Activated CD4-positive, alpha-beta T cell treated with anti-CD3 and anti-CD28 coated beads, Interleukin-2, amount 50 U/mL, for 24 hours (primary cell): Measurements from ENCODE around the gene LRG1.

ENCODE experiments used
- DNase-seq, 2 donors: peaks; one replicate each; pipeline ENCODE4 v3.0.0-alpha.2; 2020; ENCODE audit warnings: low read depth in 1 of 2, low spot score in 1 of 2

Gene LRG1

DNA sequence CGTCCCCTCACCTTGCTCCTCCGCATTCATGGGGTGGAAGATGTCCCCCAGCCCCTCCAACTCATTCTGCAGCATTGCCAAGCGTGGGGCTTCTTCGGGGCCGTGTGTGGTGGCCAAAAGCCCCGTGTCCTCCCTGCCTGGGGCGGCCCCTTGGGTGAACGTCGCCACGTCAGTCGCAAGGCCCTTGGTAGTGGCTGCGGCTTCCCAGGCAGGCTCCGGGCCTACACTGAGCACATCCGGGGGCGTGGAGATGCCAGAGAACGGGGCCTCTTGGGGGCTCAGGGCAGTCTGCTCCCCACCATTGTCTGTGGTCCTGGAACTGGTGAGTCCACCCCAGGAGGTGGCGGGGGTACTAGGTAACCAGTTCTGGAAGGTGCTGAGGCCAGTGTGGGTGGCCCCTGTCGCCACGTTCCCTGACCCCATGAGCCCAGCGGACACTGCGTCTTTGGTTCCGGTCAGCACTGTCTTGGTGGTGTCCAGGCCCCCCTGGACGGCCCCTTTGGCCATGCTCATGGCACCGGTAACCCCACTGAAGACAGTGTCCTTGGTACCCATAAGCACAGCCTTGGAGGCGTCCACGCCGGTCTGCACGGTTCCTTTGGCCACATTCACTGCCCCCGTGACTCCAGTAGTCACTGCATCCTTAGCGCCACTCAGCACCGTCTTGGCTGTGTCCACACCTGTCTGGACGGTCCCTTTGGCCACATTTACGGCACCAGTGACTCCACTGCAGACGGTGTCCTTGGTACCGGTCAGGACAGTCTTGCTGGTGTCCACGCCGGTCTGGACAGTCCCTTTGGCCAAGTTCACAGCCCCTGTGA lies 29.2 kb downstream of the LRG1 start:
- DNase-seq, result no peak

DNA sequence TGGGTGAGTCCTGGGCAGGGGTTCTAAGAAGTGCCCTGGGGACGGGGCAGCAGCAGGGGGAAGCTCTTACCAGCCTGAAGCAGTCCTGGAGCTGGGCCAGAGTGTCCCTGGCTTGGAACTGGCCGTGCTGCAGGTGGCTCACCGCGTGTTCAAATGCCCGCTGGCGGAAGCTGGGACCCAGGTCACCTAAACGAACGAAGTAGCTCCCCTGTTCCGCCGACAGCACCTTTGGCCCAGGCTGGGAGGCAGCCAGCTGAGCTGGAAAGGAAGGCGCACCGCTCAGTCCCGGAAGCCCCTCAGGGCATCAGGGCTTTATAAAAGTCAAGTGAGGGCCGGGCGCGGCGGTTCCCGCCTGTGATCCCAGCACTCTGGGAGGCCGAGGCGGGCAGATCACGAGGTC lies 31.1 kb downstream of the LRG1 start:
- DNase-seq, result no peak

DNA sequence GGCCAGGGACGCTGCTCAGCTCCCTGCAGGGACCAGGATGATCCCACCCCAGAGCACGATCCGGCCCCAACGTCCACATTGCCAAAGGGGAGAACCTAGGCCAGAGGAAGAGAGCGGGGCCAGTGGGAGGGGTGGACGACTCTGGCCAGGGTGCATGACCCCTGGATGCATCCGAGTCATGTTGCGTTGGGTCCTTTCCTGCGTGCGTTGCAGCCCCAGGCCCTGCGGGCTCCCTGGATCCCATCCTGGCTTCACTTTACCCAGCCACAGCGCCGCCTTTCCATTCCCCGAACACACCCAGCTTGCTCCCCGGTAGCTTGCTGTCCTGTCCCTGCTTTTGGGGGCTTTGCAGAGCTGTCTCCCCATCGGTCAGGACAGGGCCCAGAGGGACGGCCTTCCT lies 32.0 kb downstream of the LRG1 start:
- DNase-seq, result no peak

- no peak for DNase-seq
These were observed 32.7 kb downstream of the LRG1 start for GRCh38 chr19:4507150-4507452.

DNA sequence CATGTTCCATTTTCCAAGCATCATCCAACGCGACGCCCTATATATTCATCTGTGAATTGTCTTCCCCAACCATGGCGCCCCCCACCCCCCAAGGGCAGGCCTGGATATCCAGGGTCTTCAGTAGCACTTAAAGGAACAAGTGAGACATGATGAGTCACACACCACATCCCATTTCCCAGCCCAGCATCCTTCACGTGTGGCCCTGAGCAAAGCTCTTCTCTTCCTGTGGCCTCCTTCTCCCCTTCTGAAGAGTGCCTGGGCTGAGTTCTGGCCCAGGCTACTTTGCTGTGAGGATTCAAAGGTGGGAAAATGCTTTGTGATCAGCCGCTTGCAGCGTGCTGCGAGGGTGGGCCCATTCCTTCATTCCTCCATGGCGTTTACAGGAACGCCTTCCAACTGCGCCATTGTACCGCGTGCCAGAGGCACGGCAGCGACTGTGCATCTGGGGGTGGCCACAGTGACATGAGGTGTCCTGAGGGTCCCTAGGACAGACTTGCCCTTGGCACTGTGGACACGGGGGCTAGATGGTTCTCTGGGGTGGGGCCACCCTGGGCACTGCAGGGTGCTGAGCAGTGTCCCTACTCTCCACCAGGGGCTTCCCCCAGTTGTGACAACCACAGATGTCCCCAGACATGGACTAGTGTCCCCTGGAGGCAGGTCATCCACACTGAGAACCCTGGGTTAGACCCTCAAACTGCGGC lies 33.2 kb downstream of the LRG1 start:
- DNase-seq, result no peak

GRCh38 chr19:4505570-4506448 lies 34.0 kb downstream of the LRG1 start:
- DNase-seq, result no peak

DNA sequence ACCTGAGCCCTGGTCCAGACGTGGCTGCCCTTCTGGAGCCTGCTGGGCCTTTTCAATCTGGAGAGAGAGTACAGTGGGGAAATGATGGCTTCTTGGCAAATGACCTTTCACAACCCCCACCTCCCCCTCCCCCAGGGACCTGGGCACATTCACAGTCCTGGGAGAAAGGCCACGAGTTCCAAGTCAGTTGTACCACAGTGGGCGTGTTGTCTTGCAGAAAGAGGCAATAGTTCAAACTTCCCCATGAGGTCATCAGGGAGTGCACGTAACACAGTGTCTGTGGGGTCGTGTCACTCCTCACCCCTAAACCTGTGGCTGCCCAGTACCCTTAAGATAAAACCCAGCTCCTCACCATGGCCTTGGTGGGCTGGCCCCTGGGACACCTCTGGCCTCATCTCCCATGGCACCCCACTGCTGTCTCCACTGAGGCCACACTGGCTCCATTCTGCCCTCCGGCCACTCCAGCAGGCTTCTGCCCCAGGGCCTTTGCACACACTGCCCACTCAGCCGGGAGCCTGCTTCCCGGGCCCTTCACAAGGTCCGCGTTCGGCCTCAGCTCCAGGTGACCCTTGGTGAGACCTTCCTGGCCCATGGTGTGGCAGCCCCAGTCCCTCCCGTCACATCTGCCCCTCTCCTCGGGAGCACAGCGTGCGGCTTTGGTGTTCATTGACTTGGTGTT lies 34.8 kb downstream of the LRG1 start:
- DNase-seq, result no peak

- DNase-seq, result no peak
These were observed 35.5 kb downstream of the LRG1 start for GRCh38 chr19:4504297-4504701.

DNA sequence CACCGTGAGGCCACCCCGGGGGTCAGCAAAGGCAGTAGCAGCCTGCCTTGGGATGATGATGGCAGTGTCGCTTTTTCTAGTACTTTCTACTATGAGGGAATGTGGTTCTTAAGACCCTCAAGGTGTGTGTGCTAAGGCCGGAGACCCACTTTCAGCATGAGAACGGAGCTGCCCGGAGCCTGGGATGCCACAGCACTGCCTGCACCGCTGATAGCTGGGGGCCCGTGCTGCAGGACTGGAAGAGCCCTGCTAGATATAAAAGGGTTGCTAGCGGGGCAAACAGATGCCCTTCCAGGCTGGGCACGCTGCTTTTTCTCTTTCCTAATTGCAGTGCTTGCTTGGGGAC lies 36.0 kb downstream of the LRG1 start:
- no peak for DNase-seq

DNA sequence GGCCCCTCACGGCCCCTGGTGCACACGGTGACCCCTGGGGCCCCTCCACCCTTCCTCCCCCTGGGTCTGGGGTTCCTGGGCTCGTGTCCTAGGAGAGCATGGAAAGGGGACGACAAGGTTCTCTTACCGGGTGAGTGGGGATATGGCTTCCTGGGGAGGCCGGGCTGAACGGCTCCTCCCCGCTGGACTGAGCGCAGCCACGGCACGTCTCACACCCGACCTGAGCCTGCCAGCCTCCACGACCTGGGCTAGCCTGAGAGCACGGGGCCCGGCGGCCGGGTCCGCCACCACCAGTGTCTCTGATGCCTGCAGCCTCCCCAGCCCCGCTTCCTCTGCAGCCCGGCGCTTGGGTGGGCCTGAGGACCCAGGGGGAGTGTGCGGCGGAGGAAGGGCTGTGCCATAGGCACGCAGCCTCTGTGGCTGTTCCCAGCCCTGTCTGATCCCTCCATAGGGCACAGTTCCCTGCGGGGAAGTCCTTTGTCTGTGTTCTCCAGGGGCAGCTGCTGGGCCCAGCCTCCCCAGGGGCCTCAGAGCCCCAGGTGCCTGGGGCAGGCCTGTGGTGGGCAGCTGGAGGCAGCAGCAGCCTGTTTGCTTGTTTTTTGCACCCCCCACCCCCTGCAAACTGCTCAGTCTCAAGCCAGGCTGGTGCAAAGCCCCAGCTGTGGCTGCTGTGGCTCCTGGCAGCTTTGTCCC lies 36.6 kb downstream of the LRG1 start:
- DNase-seq, result no peak

- no peak for DNase-seq
These were observed 37.3 kb downstream of the LRG1 start for GRCh38 chr19:4502282-4503131.

- no peak for DNase-seq
These were observed 38.1 kb downstream of the LRG1 start for GRCh38 chr19:4501691-4502090.

DNA sequence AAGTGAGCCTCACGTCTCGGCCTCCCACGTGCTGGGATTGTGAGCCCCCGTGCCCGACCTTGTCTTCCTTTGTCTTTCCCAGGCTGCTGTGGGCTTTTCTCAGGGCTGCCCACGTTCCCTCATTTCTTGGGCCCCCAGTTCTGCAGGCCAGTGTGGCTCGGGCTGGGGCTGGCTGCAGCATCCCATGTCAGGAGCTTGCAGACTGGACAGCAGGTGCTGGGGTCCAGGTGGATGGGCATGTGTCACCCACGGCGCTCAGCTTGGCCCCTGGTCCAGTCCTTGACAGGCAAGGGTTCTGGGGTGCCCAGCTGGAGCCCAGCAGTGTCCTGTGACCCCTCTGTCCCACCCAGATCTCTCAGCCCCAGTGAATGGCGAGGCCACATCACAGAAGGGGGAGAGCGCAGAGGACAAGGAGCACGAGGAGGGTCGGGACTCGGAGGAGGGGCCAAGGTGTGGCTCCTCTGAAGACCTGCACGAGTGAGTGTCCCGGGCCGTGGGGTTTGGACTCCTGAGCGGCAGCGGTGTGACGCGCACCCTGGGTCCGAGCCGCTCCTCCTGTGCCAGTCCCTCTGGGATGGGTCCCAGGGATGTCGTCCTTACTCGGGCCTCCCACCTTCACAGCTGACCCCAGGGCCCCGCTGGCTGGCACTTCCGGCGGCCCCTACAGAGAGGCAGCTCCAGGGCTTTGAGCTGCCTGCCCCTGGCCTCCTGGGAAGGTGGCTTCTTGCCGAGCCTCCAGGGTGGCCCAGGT lies 38.8 kb downstream of the LRG1 start:
- DNase-seq, result no peak

- DNase-seq, result no peak
These were observed 40.0 kb downstream of the LRG1 start for GRCh38 chr19:4499855-4500254.

- no peak for DNase-seq
These were observed 40.5 kb downstream of the LRG1 start for GRCh38 chr19:4499318-4499717.

DNA sequence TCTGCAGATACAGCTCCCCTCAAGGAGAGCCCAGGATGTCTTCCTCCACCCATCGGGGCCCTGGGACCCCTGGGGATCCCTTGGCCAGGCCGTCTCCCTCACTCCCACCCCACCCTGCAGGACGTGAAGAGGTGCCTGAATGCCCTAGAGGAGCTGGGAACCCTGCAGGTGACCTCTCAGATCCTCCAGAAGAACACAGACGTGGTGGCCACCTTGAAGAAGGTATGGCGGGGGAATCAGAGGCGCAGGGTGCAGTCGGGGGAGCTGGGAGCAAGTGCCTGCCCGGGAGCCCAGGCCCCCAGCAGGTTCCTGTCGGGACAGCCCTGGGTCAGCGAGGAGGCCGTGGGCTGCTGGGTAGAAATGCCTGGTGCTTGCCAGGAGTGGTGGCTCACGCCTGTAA lies 41.1 kb downstream of the LRG1 start:
- DNase-seq, result no peak

DNA sequence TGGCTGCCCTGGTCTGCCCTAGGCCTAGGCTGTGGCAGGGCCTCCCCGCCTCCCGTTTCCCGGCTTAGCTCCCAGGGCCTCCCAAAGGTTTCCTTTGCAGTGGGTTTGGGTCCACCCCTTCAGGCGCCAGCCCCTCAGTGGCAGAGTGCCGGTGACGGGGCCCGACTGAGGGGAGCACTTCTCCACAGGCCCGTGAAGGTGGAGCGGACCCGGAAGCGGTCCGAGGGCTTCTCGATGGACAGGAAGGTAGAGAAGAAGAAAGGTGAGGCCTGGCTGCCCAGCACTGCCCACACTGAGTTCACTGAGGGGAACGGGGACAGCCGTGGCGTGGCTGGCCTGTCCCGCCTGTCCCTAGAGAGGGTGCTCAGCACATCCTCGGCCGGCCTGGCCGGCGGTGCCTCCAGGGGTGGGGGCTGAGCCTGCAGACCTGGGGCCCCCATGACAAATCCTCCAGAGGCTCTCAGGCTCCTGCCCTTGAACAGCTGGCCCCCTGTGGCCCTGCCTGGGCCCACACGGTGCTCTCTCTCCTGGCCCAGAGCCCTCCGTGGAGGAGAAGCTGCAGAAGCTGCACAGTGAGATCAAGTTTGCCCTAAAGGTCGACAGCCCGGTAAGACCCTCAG lies 42.0 kb downstream of the LRG1 start:
- no peak for DNase-seq

DNA sequence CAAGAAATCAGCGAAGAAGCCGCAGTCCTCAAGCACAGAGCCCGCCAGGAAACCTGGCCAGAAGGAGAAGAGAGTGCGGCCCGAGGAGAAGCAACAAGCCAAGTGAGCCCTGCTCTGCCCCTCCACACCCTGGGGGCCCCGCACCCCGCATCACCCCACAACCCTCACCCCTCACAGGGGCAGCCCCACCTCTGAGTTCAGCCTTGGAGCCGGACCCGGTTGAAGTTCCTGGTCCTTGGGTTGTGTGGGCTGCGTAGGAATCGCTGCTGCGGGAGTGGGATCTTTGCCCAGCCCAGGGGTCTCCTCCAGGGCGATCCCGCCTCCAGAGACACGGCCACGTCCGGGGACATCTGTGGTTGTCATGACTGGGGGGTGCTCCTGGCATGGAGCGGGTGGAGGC lies 43.5 kb downstream of the LRG1 start:
- DNase-seq, result no peak

DNA sequence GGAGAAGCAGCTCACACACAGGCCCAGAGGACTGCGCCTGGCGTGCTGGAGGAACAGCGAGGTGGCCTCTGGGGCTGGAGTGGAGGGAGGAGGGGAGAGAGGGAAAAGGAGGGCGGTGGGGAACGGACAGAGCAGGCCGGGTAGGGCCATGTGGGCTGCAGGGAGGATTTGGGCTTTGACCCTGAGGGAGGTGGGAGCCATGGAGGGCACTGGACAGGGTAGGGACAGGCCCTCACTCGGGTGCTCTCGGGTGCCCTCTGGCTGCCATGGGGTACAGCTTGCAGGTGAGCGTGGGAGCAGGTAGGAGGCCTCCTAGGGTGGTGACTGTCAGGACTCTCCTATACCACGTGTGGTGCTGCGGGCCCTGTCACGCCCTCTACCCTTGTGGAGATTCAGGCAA lies 44.4 kb downstream of the LRG1 start:
- no peak for DNase-seq
